HEK293 (cell line): Measurements from ENCODE around the gene TPRA1.

Experiments used
- CTCF ChIA-PET: fragments of 350-600 bp; formaldehyde crosslinking; extraction: SDS; loops from one replicate; lab custom pipeline; 2021; ENCODE audit warnings: antibody characterized with exemption; lab: Yijun Ruan, JAX
- POLR2A ChIA-PET: fragments of 300-600 bp; formaldehyde crosslinking; extraction: SDS; loops from one replicate; lab custom pipeline; 2020; ENCODE audit warnings: antibody characterized with exemption, inconsistent platforms; lab: Yijun Ruan, JAX
- H3K27ac ChIP-seq: fragments of 200-500 bp; sonication (Bioruptor generic); 2 replicates; pipeline ENCODE4 v1.5.1; 2014; ENCODE audit warnings: low read depth, low read length, control low read depth, inconsistent platforms; ENCODE audit errors: extremely low read depth
- H3K36me3 ChIP-seq, 2 experiments: fragments of 200-500 bp in 1 of 2; sonication (Bioruptor generic) in 1 of 2; 1 replicate in 1 of 2; 2 replicates in 1 of 2; pipeline ENCODE4 v1.5.1; 2014 to 2017; ENCODE audit warnings: inconsistent platforms in 2 of 2, low read length in 2 of 2; ENCODE audit not compliant: control insufficient read depth in 2 of 2, insufficient read depth in 1 of 2
- H3K4me1 ChIP-seq: fragments of 200-500 bp; sonication (Bioruptor generic); 2 replicates; pipeline ENCODE4 v1.5.1; 2014; ENCODE audit warnings: mild to moderate bottlenecking, low read length, inconsistent platforms; ENCODE audit not compliant: control insufficient read depth, insufficient read depth
- H3K4me3 ChIP-seq: 2 replicates; pipeline ENCODE4 v1.5.1; 2011; ENCODE audit warnings: low read depth, mild to moderate bottlenecking, control low read depth, low read length, moderate library complexity
- H3K9me3 ChIP-seq: fragments of 200-500 bp; sonication (Bioruptor generic); 2 replicates; pipeline ENCODE4 v1.5.1; 2014; ENCODE audit warnings: low read depth, low read length, inconsistent platforms; ENCODE audit not compliant: control insufficient read depth, insufficient read depth
- EGR2 ChIP-seq: fragments of 450-650 bp; formaldehyde crosslinking; IDR thresholded peaks from 2 replicates; pipeline ENCODE4 v1.5.1; 2016; ENCODE audit warnings: low read depth, missing biosample characterization, missing genetic modification characterization
- GLI2 ChIP-seq: fragments of 450-650 bp; formaldehyde crosslinking; IDR thresholded peaks from 2 replicates; pipeline ENCODE4; 2017; ENCODE audit warnings: missing biosample characterization, missing genetic modification characterization, low read depth, borderline replicate concordance
- GLIS1 ChIP-seq: fragments of 450-650 bp; formaldehyde crosslinking; IDR thresholded peaks from 2 replicates; pipeline ENCODE4 v1.5.1; 2016; ENCODE audit warnings: missing biosample characterization, missing genetic modification characterization
- HOXA7 ChIP-seq: sonication (generic); formaldehyde crosslinking; IDR thresholded peaks from 2 replicates; pipeline ENCODE4 v1.8.1; 2022; ENCODE audit warnings: missing genetic modification reagents, borderline replicate concordance
- HOXD13 ChIP-seq: sonication (generic); formaldehyde crosslinking; IDR thresholded peaks from 2 replicates; pipeline ENCODE4 v1.8.0; 2022; ENCODE audit warnings: missing genetic modification reagents, borderline replicate concordance
- IKZF3 ChIP-seq: fragments of 450-650 bp; IDR thresholded peaks from 2 replicates; pipeline ENCODE4 v1.5.0; 2018; ENCODE audit warnings: missing biosample characterization, mild to moderate bottlenecking, missing genetic modification characterization, moderate library complexity
- KLF7 ChIP-seq: fragments of 450-650 bp; formaldehyde crosslinking; IDR thresholded peaks from 2 replicates; pipeline ENCODE4 v1.5.1; 2016; ENCODE audit warnings: missing biosample characterization, missing genetic modification characterization, borderline replicate concordance
- KLF9 ChIP-seq: fragments of 450-650 bp; formaldehyde crosslinking; IDR thresholded peaks from 2 replicates; pipeline ENCODE4 v1.5.1; 2016; ENCODE audit warnings: missing biosample characterization, missing genetic modification characterization, low read depth
- SP7 ChIP-seq: fragments of 450-650 bp; formaldehyde crosslinking; IDR thresholded peaks from 2 replicates; pipeline ENCODE4 v1.5.1; 2016; ENCODE audit warnings: missing biosample characterization, missing genetic modification characterization
- ZNF10 ChIP-seq: fragments of 450-650 bp; formaldehyde crosslinking; IDR thresholded peaks from 2 replicates; pipeline ENCODE4 v1.5.1; 2017; ENCODE audit warnings: missing biosample characterization, missing genetic modification characterization
- ZNF133 ChIP-seq: fragments of 450-650 bp; formaldehyde crosslinking; IDR thresholded peaks from 2 replicates; pipeline ENCODE4 v1.5.1; 2016; ENCODE audit warnings: missing biosample characterization, missing genetic modification characterization
- ZNF155 ChIP-seq: fragments of 450-650 bp; formaldehyde crosslinking; IDR thresholded peaks from 2 replicates; pipeline ENCODE4 v1.5.1; 2016; ENCODE audit warnings: missing biosample characterization, missing genetic modification characterization
- ZNF2 ChIP-seq: fragments of 450-650 bp; formaldehyde crosslinking; IDR thresholded peaks from 2 replicates; pipeline ENCODE4 v1.5.1; 2016; ENCODE audit warnings: missing biosample characterization, missing genetic modification characterization
- ZNF202 ChIP-seq: fragments of 450-650 bp; formaldehyde crosslinking; IDR thresholded peaks from 2 replicates; pipeline ENCODE4 v1.5.1; 2016; ENCODE audit warnings: missing biosample characterization, missing genetic modification characterization, borderline replicate concordance
- ZNF211 ChIP-seq: fragments of 450-650 bp; formaldehyde crosslinking; IDR thresholded peaks from 2 replicates; pipeline ENCODE4 v1.5.1; 2016; ENCODE audit warnings: low read depth, missing biosample characterization, missing genetic modification characterization
- ZNF223 ChIP-seq: fragments of 450-650 bp; formaldehyde crosslinking; IDR thresholded peaks from 2 replicates; pipeline ENCODE4 v1.5.1; 2016; ENCODE audit warnings: missing biosample characterization, missing genetic modification characterization
- ZNF24 ChIP-seq: fragments of 450-650 bp; formaldehyde crosslinking; IDR thresholded peaks from 2 replicates; pipeline ENCODE4 v1.5.1; 2016; ENCODE audit warnings: missing biosample characterization, missing genetic modification characterization
- ZNF324 ChIP-seq: fragments of 450-650 bp; formaldehyde crosslinking; IDR thresholded peaks from 2 replicates; pipeline ENCODE4 v1.5.1; 2016; ENCODE audit warnings: missing biosample characterization, missing genetic modification characterization
- ZNF391 ChIP-seq: fragments of 450-650 bp; formaldehyde crosslinking; IDR thresholded peaks from 2 replicates; pipeline ENCODE4 v1.5.1; 2016; ENCODE audit warnings: low read depth, missing biosample characterization, missing genetic modification characterization, borderline replicate concordance
- ZNF449 ChIP-seq: fragments of 450-650 bp; formaldehyde crosslinking; IDR thresholded peaks from 2 replicates; pipeline ENCODE4 v1.5.1; 2017; ENCODE audit warnings: missing biosample characterization, mild to moderate bottlenecking, missing genetic modification characterization, moderate library complexity
- ZNF473 ChIP-seq: fragments of 450-650 bp; formaldehyde crosslinking; IDR thresholded peaks from 2 replicates; pipeline ENCODE4 v1.5.1; 2017; ENCODE audit warnings: missing biosample characterization, missing genetic modification characterization
- ZNF521 ChIP-seq: fragments of 450-650 bp; formaldehyde crosslinking; IDR thresholded peaks from 2 replicates; pipeline ENCODE4 v1.5.1; 2017; ENCODE audit warnings: missing biosample characterization, mild to moderate bottlenecking, missing genetic modification characterization
- ZNF529 ChIP-seq: fragments of 450-650 bp; formaldehyde crosslinking; IDR thresholded peaks from 2 replicates; pipeline ENCODE4 v1.5.1; 2017; ENCODE audit warnings: missing genetic modification characterization, missing biosample characterization; ENCODE audit not compliant: insufficient replicate concordance
- ZNF530 ChIP-seq: fragments of 450-650 bp; formaldehyde crosslinking; IDR thresholded peaks from 2 replicates; pipeline ENCODE4 v1.5.1; 2016; ENCODE audit warnings: low read depth, missing biosample characterization, missing genetic modification characterization
- ZNF560 ChIP-seq: fragments of 450-650 bp; formaldehyde crosslinking; IDR thresholded peaks from 2 replicates; pipeline ENCODE4 v1.5.1; 2017; ENCODE audit warnings: missing biosample characterization, missing genetic modification characterization, borderline replicate concordance
- ZNF704 ChIP-seq: fragments of 450-650 bp; formaldehyde crosslinking; IDR thresholded peaks from 2 replicates; pipeline ENCODE4 v1.5.1; 2016; ENCODE audit warnings: missing biosample characterization, missing genetic modification characterization
- ZNF707 ChIP-seq: fragments of 450-650 bp; formaldehyde crosslinking; IDR thresholded peaks from 2 replicates; pipeline ENCODE4 v1.5.1; 2016; ENCODE audit warnings: missing biosample characterization, missing genetic modification characterization
- ZNF792 ChIP-seq: fragments of 450-650 bp; formaldehyde crosslinking; IDR thresholded peaks from 2 replicates; pipeline ENCODE4 v1.5.1; 2016; ENCODE audit warnings: missing biosample characterization, missing genetic modification characterization

Gene TPRA1

GRCh38 chr3:127610105-127610504 is 19.6 kb upstream of the TPRA1 start:
- TF ChIP-seq EGR2 (tag by site-specific recombination) = no peak
- TF ChIP-seq GLIS1 = peak; percentile 75
- CTCF ChIA-PET = no interaction called here
- Histone ChIP-seq H3K36me3 (peaks cover 11 to 95% of the 10 kb centered on the region in 2 experiments), H3K27ac (no peak overlapping the region), H3K4me1 (no peaks in the 10 kb centered on the region), H3K9me3 (no peaks in the 10 kb centered on the region), H3K4me3 (no peak overlapping the region)
- POLR2A ChIA-PET = no interaction called here

- Histone ChIP-seq H3K4me3 (no peak overlapping the region), H3K4me1 (no peaks in the 10 kb centered on the region), H3K27ac (no peak overlapping the region), H3K36me3 (peaks cover 18 to 95% of the 10 kb centered on the region in 2 experiments), H3K9me3 (no peaks in the 10 kb centered on the region)
- TF ChIP-seq ZNF211 = no peak
- TF ChIP-seq ZNF10 = no peak
- no peak for TF ChIP-seq ZNF530
- no peak for TF ChIP-seq HOXA7 (CRISPR knock-in tag)
- no peak for TF ChIP-seq GLIS1
- TF ChIP-seq ZNF133 (tag by site-specific recombination) = no peak
- TF ChIP-seq ZNF24 = no peak
- no peak for TF ChIP-seq ZNF560 (tag by site-specific recombination)
- TF ChIP-seq GLI2 (tag by site-specific recombination) = no peak
- no peak for TF ChIP-seq IKZF3 (tag by site-specific recombination)
- no peak for TF ChIP-seq HOXD13
- TF ChIP-seq ZNF792 (tag by site-specific recombination) = no peak
- ChIA-PET CTCF (no interaction called here), POLR2A (interaction anchor here (1.4 kb wide), 1 partner anchor 9 kb away, joined by 3 read pairs; no protein-coding TSS in a partner anchor)
Observed at GRCh38 chr3:127608362-127608718, 17.8 kb upstream of the TPRA1 start.

- Histone ChIP-seq H3K4me1 (no peaks in the 10 kb centered on the region), H3K9me3 (no peaks in the 10 kb centered on the region), H3K27ac (no peak overlapping the region), H3K4me3 (no peak overlapping the region), H3K36me3 (peaks cover 15 to 94% of the 10 kb centered on the region in 2 experiments)
- CTCF ChIA-PET = no interaction called here
- TF ChIP-seq ZNF202 (tag by site-specific recombination) = no peak
- no peak for TF ChIP-seq ZNF155
- TF ChIP-seq ZNF521 = no peak
- TF ChIP-seq ZNF391 (tag by site-specific recombination) = no peak
- POLR2A ChIA-PET = interaction anchor here (1.4 kb wide), 1 partner anchor 10 kb away, joined by 3 read pairs; no protein-coding TSS in a partner anchor
Observed at GRCh38 chr3:127607675-127608361, 17.3 kb upstream of the TPRA1 start.

- Histone ChIP-seq H3K4me1 (no peaks in the 10 kb centered on the region), H3K9me3 (no peaks in the 10 kb centered on the region)
- no peak for TF ChIP-seq ZNF473 (tag by site-specific recombination)
- TF ChIP-seq KLF9 = no peak
- TF ChIP-seq ZNF449 (tag by site-specific recombination) = no peak
- no peak for TF ChIP-seq ZNF324 (tag by site-specific recombination)
- no peak for TF ChIP-seq ZNF704 (tag by site-specific recombination)
- no peak for TF ChIP-seq ZNF155
- no peak for TF ChIP-seq SP7 (tag by site-specific recombination)
- TF ChIP-seq ZNF707 (tag by site-specific recombination) = no peak
- no peak for TF ChIP-seq ZNF529 (tag by site-specific recombination)
- TF ChIP-seq KLF7 (tag by site-specific recombination) = no peak
- no peak for TF ChIP-seq ZNF2 (tag by site-specific recombination)
- no peak for TF ChIP-seq ZNF223 (tag by site-specific recombination)
- TF ChIP-seq, all 188 proteins: peak for 0
- CTCF ChIA-PET = no interaction called here
- Histone ChIP-seq H3K27ac (no peak overlapping the region), H3K36me3 (peaks cover 15 to 94% of the 10 kb centered on the region in 2 experiments), H3K4me3 (no peak overlapping the region)
- POLR2A ChIA-PET = interaction anchor here (1.4 kb wide), 1 partner anchor 11 kb away, joined by 3 read pairs; no protein-coding TSS in a partner anchor
Observed at GRCh38 chr3:127606981-127607595, 16.6 kb upstream of the TPRA1 start.
